GM23338 (cell line): Measurements from ENCODE around the gene ABCF2.

Source experiments
- CREB1 ChIP-seq: fragments of 250-450 bp; sonication (Bioruptor Pico); IDR thresholded peaks from 2 replicates; pipeline ENCODE4 v1.5.0; 2020; ENCODE audit warnings: low read depth, mild to moderate bottlenecking, moderate library complexity
- CTCF ChIP-seq, 2 experiments: fragments of 200-600 bp in 1 of 2; sonication (generic) in 1 of 2; conservative IDR thresholded peaks; 2 replicates each; pipeline versions ENCODE4 v1.5.1 to v1.6.1; 2016 to 2017; ENCODE audit warnings: antibody characterized with exemption in 2 of 2, low read depth in 2 of 2, mild to moderate bottlenecking in 2 of 2, moderate library complexity in 1 of 2
- ETS1 ChIP-seq: IDR thresholded peaks from 2 replicates; pipeline ENCODE4 v1.6.1; 2016; ENCODE audit warnings: antibody characterized with exemption
- EZH2 ChIP-seq: fragments of 200-600 bp; sonication (generic); IDR thresholded peaks from one replicate; pipeline ENCODE4 v1.8.0; 2017; ENCODE audit warnings: antibody characterized with exemption, mild to moderate bottlenecking, low read depth; ENCODE audit not compliant: unreplicated experiment
- EZH2phosphoT487 ChIP-seq: fragments of 200-600 bp; sonication (generic); IDR thresholded peaks from one replicate; pipeline ENCODE4 v1.8.1; 2018; ENCODE audit warnings: antibody characterized with exemption; ENCODE audit not compliant: unreplicated experiment
- JUNB ChIP-seq: IDR thresholded peaks from one replicate; pipeline ENCODE4 v1.6.1; 2016; ENCODE audit warnings: antibody characterized with exemption; ENCODE audit not compliant: unreplicated experiment
- NANOG ChIP-seq: IDR thresholded peaks from 2 replicates; pipeline ENCODE4 v1.6.1; 2016; ENCODE audit warnings: antibody characterized with exemption, borderline replicate concordance
- POLR2AphosphoS5 ChIP-seq: IDR thresholded peaks from 2 replicates; pipeline ENCODE4 v1.6.1; 2016; ENCODE audit warnings: antibody characterized with exemption, low read depth
- REST ChIP-seq: IDR thresholded peaks from one replicate; pipeline ENCODE4 v1.6.1; 2018; ENCODE audit warnings: antibody characterized with exemption; ENCODE audit not compliant: unreplicated experiment
- ZNF114 ChIP-seq: fragments of 250-450 bp; sonication (Bioruptor Pico); IDR thresholded peaks from 2 replicates; pipeline ENCODE4 v1.5.0; 2020; ENCODE audit warnings: mild to moderate bottlenecking, moderate library complexity
- ZNF331 ChIP-seq: fragments of 250-450 bp; sonication (Bioruptor Pico); IDR thresholded peaks from 2 replicates; pipeline ENCODE4 v1.5.0; 2020; ENCODE audit warnings: low read depth, mild to moderate bottlenecking, moderate library complexity
- ZNF462 ChIP-seq: fragments of 250-450 bp; sonication (Bioruptor Pico); IDR thresholded peaks from 2 replicates; pipeline ENCODE4 v1.5.0; 2020; ENCODE audit warnings: mild to moderate bottlenecking, moderate library complexity

GRCh38 chr7:151257990-151258389 lies 31.0 kb upstream of the ABCF2 start:
- TF ChIP-seq CTCF (conservative IDR thresholded peaks at IDR 0.05; ENCODE audit: low read depth in 2 of 2): no peak
- TF ChIP-seq EZH2: no peak
- TF ChIP-seq EZH2phosphoT487: no peak
- TF ChIP-seq POLR2AphosphoS5: no peak
- TF ChIP-seq REST: no peak
- no peak for TF ChIP-seq CREB1 (CRISPR knock-in tag)
- no peak for TF ChIP-seq JUNB
- TF ChIP-seq ZNF114: no peak
- TF ChIP-seq ZNF331 (CRISPR knock-in tag): no peak
- no peak for TF ChIP-seq ZNF462
- no peak for TF ChIP-seq ETS1
- TF ChIP-seq NANOG: no peak
